Spleen (tissue), 7 donors: Measurements from ENCODE around the gene FPR1.

Experiments
- POLR2A ChIP-seq, 3 donors: fragments of 450-650 bp; IDR thresholded peaks; one replicate each; pipeline ENCODE4 v1.5.1; 2017; ENCODE audit warnings: antibody characterized with exemption in 3 of 3, mild to moderate bottlenecking in 1 of 3
- TF ChIP-seq, protein P1 (sequence below), 11 experiments: fragments of 200-600 bp in 7 of 11; fragments of 450-650 bp in 4 of 11; sonication (generic) in 4 of 11; IDR thresholded peaks in 8 of 11; conservative IDR thresholded peaks in 3 of 11; 1 replicate in 7 of 11; 2 replicates in 4 of 11; pipeline versions ENCODE4 v1.4.0 to v1.8.0; 2016 to 2021; ENCODE audit warnings: antibody characterized with exemption in 11 of 11, inconsistent platforms in 4 of 11, mild to moderate bottlenecking in 1 of 11
- donor health status: DM: no; HTN: no; CAD: no; lungs with moderate emphysema.
- donor health status: DM: no; HTN: no; CAD: no.
- donor health status: DM: no; HTN: no; CAD: no.

DNA sequence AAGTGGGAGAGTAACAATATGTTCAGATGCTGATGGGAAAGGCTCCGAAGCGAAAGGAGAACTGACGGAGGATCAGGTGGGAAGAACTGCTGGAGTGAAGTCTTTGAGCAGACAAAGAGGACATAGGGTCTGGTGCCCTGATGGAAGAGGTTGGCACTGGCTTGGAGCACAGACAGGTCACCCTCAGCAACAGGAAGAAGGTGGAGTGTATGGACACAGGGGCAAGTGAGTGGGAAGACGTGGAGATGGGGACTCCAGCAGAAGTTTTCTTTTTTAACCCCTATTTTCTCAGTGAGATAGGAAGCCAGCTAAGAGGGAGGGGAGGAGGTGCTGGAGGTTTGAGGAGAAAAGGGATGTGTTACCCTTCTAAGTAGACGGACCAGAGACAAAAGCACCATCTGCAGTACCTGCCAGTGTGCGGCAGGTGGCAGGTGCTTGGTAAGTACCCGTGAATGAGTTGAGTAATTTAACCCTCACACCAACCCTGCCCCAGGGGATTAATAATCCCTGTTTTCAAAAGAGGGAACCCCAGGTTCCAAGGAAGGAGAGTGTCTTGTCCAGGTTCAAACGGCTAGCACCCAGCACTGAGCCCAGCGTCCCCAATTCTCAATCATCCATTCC lies 39.1 kb downstream of the FPR1 start:
- no peak for TF ChIP-seq POLR2A (IDR thresholded peaks at IDR 0.05)
- TF ChIP-seq, protein P1, sequence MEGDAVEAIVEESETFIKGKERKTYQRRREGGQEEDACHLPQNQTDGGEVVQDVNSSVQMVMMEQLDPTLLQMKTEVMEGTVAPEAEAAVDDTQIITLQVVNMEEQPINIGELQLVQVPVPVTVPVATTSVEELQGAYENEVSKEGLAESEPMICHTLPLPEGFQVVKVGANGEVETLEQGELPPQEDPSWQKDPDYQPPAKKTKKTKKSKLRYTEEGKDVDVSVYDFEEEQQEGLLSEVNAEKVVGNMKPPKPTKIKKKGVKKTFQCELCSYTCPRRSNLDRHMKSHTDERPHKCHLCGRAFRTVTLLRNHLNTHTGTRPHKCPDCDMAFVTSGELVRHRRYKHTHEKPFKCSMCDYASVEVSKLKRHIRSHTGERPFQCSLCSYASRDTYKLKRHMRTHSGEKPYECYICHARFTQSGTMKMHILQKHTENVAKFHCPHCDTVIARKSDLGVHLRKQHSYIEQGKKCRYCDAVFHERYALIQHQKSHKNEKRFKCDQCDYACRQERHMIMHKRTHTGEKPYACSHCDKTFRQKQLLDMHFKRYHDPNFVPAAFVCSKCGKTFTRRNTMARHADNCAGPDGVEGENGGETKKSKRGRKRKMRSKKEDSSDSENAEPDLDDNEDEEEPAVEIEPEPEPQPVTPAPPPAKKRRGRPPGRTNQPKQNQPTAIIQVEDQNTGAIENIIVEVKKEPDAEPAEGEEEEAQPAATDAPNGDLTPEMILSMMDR (IDR thresholded peaks at IDR 0.05 in 8 of 11, conservative IDR thresholded peaks at IDR 0.05 in 3 of 11) = peak in 3 of 11 experiments; percentile 12 to 30 (median 29)
